HepG2 (cell line): ENCODE data around the gene MTF1. TPM values are rescaled to one million over a fixed set of nuclear protein-coding genes. Genes with fewer than 3 reads are reported as not detected.

ENCODE experiments used
- ATAC-seq: fragments of 200-7000 bp; cut with Tn5 transposase; 3 replicates; pipeline ENCODE4 v1.9.1; 2020; ENCODE audit warnings: mild to moderate bottlenecking, moderate library complexity
- BruUV-seq: library from RNA; stranded (reverse); fragments of 400-500 nt; replicated peaks from 2 replicates; lab custom pipeline; 2021; lab: Mats Ljungman, UMichigan
- CTCF ChIA-PET: fragments of 300-600 bp; formaldehyde crosslinking; extraction: SDS; loops from one replicate; lab custom pipeline; 2021; ENCODE audit warnings: low total read pairs, inconsistent platforms, low intra/inter-chr PET ratio; lab: Yijun Ruan, JAX
- POLR2A ChIA-PET: fragments of 350-600 bp; sonication (Branson Sonifier 250); formaldehyde crosslinking; loops from one replicate; lab custom pipeline; 2020; ENCODE audit warnings: antibody characterized with exemption, inconsistent platforms; lab: Yijun Ruan, JAX
- DNase-seq: peaks from one replicate; pipeline ENCODE4 v3.0.0-alpha.2; 2015; ENCODE audit warnings: low spot score
- FAIRE-seq: peaks from 3 replicates; lab custom pipeline; 2011; peaks lifted over from hg19 to GRCh38; lab: Jason Lieb, UNC
- H2AFZ ChIP-seq: one replicate; pipeline ENCODE4 v1.6.1; 2011; ENCODE audit warnings: low read length, inconsistent platforms
- H3K27ac ChIP-seq: fragments of 300-600 bp; 3 replicates; pipeline ENCODE4 v1.8.0; 2011; ENCODE audit warnings: mixed run types, mild to moderate bottlenecking, mixed read lengths, low read length, inconsistent platforms; ENCODE audit not compliant: insufficient read depth; ENCODE audit errors: extremely low read length
- H3K27me3 ChIP-seq, 2 experiments: fragments of 200-600 bp in 1 of 2; 2 replicates in 1 of 2; 3 replicates in 1 of 2; pipeline versions ENCODE4 v1.6.0 to v1.8.0; 2011; ENCODE audit warnings: low read length in 2 of 2, mild to moderate bottlenecking in 2 of 2, moderate library complexity in 2 of 2, inconsistent platforms in 1 of 2; ENCODE audit not compliant: insufficient read depth in 2 of 2, control insufficient read depth in 1 of 2
- H3K36me3 ChIP-seq, 2 experiments: fragments of 200-600 bp in 1 of 2; replicated peaks in 1 of 2; 2 replicates in 1 of 2; 3 replicates in 1 of 2; pipeline versions ENCODE4 v1.5.1 to v1.8.0; 2011; ENCODE audit warnings: low read length in 2 of 2, inconsistent platforms in 1 of 2; ENCODE audit not compliant: insufficient read depth in 2 of 2, control insufficient read depth in 1 of 2
- H3K4me1 ChIP-seq: 2 replicates; pipeline ENCODE4 v1.5.1; 2012; ENCODE audit warnings: low read length, inconsistent platforms; ENCODE audit not compliant: insufficient read depth
- H3K4me2 ChIP-seq: 2 replicates; pipeline ENCODE4 v1.6.0; 2011; ENCODE audit warnings: low read depth, low read length, inconsistent platforms
- H3K4me3 ChIP-seq, 3 experiments: fragments of 200-600 bp in 1 of 3; sonication (generic), shearing (Covaris generic) in 1 of 3; replicated peaks in 1 of 3; 2 replicates each; pipeline ENCODE4 v1.5.1; 2011 to 2016; ENCODE audit warnings: low read length in 3 of 3, inconsistent platforms in 2 of 3, low read depth in 2 of 3, mild to moderate bottlenecking in 2 of 3, control low read depth in 1 of 3, mixed read lengths in 1 of 3; ENCODE audit not compliant: insufficient read depth in 1 of 3
- H3K79me2 ChIP-seq: one replicate; pipeline ENCODE4 v1.6.1; 2011; ENCODE audit warnings: low read length, inconsistent platforms; ENCODE audit not compliant: insufficient read depth
- H3K9ac ChIP-seq: 2 replicates; pipeline ENCODE4 v1.6.0; 2011; ENCODE audit warnings: mild to moderate bottlenecking, low read depth, low read length, inconsistent platforms; ENCODE audit not compliant: insufficient read depth
- H3K9me3 ChIP-seq: 2 replicates; pipeline ENCODE4 v1.5.1; 2012; ENCODE audit warnings: mild to moderate bottlenecking, low read length
- H4K20me1 ChIP-seq: 2 replicates; pipeline ENCODE4 v1.6.0; 2011; ENCODE audit warnings: inconsistent platforms, mild to moderate bottlenecking, low read length, moderate library complexity; ENCODE audit not compliant: insufficient read depth
- ARNT2 ChIP-seq: sonication (generic); formaldehyde crosslinking; IDR thresholded peaks from 2 replicates; pipeline ENCODE4 v1.8.0; 2022; ENCODE audit warnings: mild to moderate bottlenecking, low read depth, missing genetic modification reagents, moderate library complexity
- HNF4A ChIP-seq: sonication (generic); formaldehyde crosslinking; IDR thresholded peaks from 2 replicates; pipeline ENCODE4 v1.4.0; 2020; ENCODE audit warnings: missing genetic modification reagents
- MED1 ChIP-seq: sonication (generic); formaldehyde crosslinking; IDR thresholded peaks from 2 replicates; pipeline ENCODE4 v1.4.0; 2020; ENCODE audit warnings: missing genetic modification reagents
- PATZ1 ChIP-seq: sonication (generic); formaldehyde crosslinking; IDR thresholded peaks from 2 replicates; pipeline ENCODE4 v1.4.0; 2020; ENCODE audit warnings: missing genetic modification reagents
- RARA ChIP-seq: IDR thresholded peaks from 2 replicates; pipeline ENCODE4 v1.6.1; 2016; ENCODE audit warnings: missing genetic modification reagents, missing compliant biosample characterization
- SALL2 ChIP-seq: sonication (generic); formaldehyde crosslinking; IDR thresholded peaks from 2 replicates; pipeline ENCODE4 v1.8.1; 2023; ENCODE audit warnings: mild to moderate bottlenecking, missing genetic modification reagents, inconsistent platforms
- SMAD1 ChIP-seq: sonication (generic); formaldehyde crosslinking; IDR thresholded peaks from 2 replicates; pipeline ENCODE4 v1.4.0; 2020; ENCODE audit warnings: missing genetic modification reagents, low read depth, mild to moderate bottlenecking, borderline replicate concordance
- ZBTB21 ChIP-seq: sonication (generic); formaldehyde crosslinking; IDR thresholded peaks from 2 replicates; pipeline ENCODE4 v1.4.0; 2020; ENCODE audit warnings: missing genetic modification reagents
- ZMYM3 ChIP-seq: sonication (generic); formaldehyde crosslinking; IDR thresholded peaks from 2 replicates; pipeline ENCODE4 v1.5.1; 2020; ENCODE audit warnings: mild to moderate bottlenecking, missing genetic modification reagents
- ZMYM4 ChIP-seq: sonication (generic); formaldehyde crosslinking; IDR thresholded peaks from 2 replicates; pipeline ENCODE4 v1.8.1; 2023; ENCODE audit warnings: mild to moderate bottlenecking, missing genetic modification reagents
- ZNF20 ChIP-seq: sonication (generic); formaldehyde crosslinking; IDR thresholded peaks from 2 replicates; pipeline ENCODE4 v1.4.0; 2020; ENCODE audit warnings: mild to moderate bottlenecking, moderate library complexity, missing genetic modification reagents
- ZNF274 ChIP-seq: sonication (generic); formaldehyde crosslinking; IDR thresholded peaks from 2 replicates; pipeline ENCODE4 v1.5.1; 2020; ENCODE audit warnings: mild to moderate bottlenecking, missing genetic modification reagents
- whole genome bisulfite sequencing: methylation state at CpG from one replicate; pipeline ENCODE4 v1.1.6; 2017; ENCODE audit warnings: low lambda C conversion rate; 5-methylcytosine and 5-hydroxymethylcytosine counted together
- in situ Hi-C: cut with HindIII; loops from 2 replicates; pipeline ENCODE4 v1.10.0; 2017; ENCODE audit warnings: low pct_unique_long_range_greater_than_20kb; ENCODE audit not compliant: extremely low pct_ligation_motif_present
- intact Hi-C: fragments of 100-400 bp; cut with micrococcal nuclease; formaldehyde crosslinking; loops from one replicate; pipeline ENCODE4 v1.10.0; 2022; ENCODE audit not compliant: unreplicated experiment
- polyA plus RNA-seq, 8 experiments: library from polyadenylated mRNA; depleted of rRNA in 3 of 8; stranded (reverse) in 7 of 8; unstranded in 1 of 8; fragments of >200 nt; fragmentation: Illumina TruSeq in 4 of 8; extraction: Trizol in 4 of 8; gene quantifications; 2 replicates each; pipeline versions ENCODE4 v1.2.1 to v1.2.3, GENCODE V29; 2011 to 2016; ENCODE audit warnings: low read depth in 4 of 8, missing spikeins in 1 of 8, mixed read lengths in 1 of 8; ENCODE audit not compliant: insufficient read depth in 1 of 8
- total RNA-seq, 5 experiments: library from RNA; depleted of rRNA; stranded (reverse); fragments of >200 nt; fragmentation: Illumina TruSeq; extraction: Trizol; gene quantifications; 2 replicates each; pipeline ENCODE4 v1.2.3, GENCODE V29; 2016; ENCODE audit warnings: low read depth in 1 of 5
- TF ChIP-seq, protein P1 (sequence below): sonication (generic); formaldehyde crosslinking; IDR thresholded peaks from 2 replicates; pipeline ENCODE4 v1.4.0; 2020; ENCODE audit warnings: mild to moderate bottlenecking, missing genetic modification reagents, borderline replicate concordance

The MTF1 gene
- total and polyA plus RNA-seq, 2 of the 13 experiments (the other 11 are each of a cell fraction or from before 2014, with no cell fraction given), result 2.4 to 3.3 TPM

- intact Hi-C loops, result loop anchor here (10.0 kb wide), 1 partner anchor 68 kb away; no protein-coding TSS in a partner anchor
- in situ Hi-C loops, result no loop called here
- 73% methylated on average over 7 of the region's 36 CpGs for WGBS
- H3K79me2 ChIP-seq, result peaks cover 7% of the 10 kb centered on the region
- peaks cover 24% of the 10 kb centered on the region for H3K4me1 ChIP-seq
- no peaks in the 10 kb centered on the region; the same call in 1 of the 2 replicates for H4K20me1 ChIP-seq
- POLR2A ChIA-PET, result no interaction called here
- no TSS peak for BruUV-seq
- DNase-seq (no peak), ATAC-seq (peak; percentile 53), FAIRE-seq (no peak)
- H3K27me3 ChIP-seq, result peaks cover 0 to 14% of the 10 kb centered on the region in 2 experiments; a peak in 3 of 5 replicates
- CTCF ChIA-PET, result no interaction called here
- H3K9ac ChIP-seq, result no peak overlapping the region
- no peak overlapping the region for H2AFZ ChIP-seq
- H3K27ac ChIP-seq, result no peak overlapping the region
- peaks cover 4 to 16% of the 10 kb centered on the region in 2 experiments; a peak in 3 of 5 replicates for H3K36me3 ChIP-seq
- no peaks in the 10 kb centered on the region for H3K9me3 ChIP-seq
- H3K4me3 ChIP-seq, result peak overlapping the region; percentile 45 to 81 (median 74); a peak in 4 of 6 replicates
- H3K4me2 ChIP-seq, result peak overlapping the region; percentile 77; the same call in 1 of the 2 replicates
- TF ChIP-seq ZNF274 (CRISPR knock-in tag) (0 out of 2 replicates have a peak, but pooled peaks have one; percentile 5), ZNF20 (CRISPR knock-in tag) (no peak), ARNT2 (0 out of 2 replicates have a peak, but pooled peaks have one; percentile 2), ZMYM3 (CRISPR knock-in tag) (peak; percentile 49; the same call in 1 of the 2 replicates), PATZ1 (peak; percentile 25; the same call in 1 of the 2 replicates), RARA (peak; percentile 7; the same call in 1 of the 2 replicates), SMAD1 (CRISPR knock-in tag) (0 out of 2 replicates have a peak, but pooled peaks have one; percentile 9), HNF4A (CRISPR knock-in tag) (no peak), ZMYM4 (CRISPR knock-in tag) (0 out of 2 replicates have a peak, but pooled peaks have one; percentile 3), SALL2 (CRISPR knock-in tag) (0 out of 2 replicates have a peak, but pooled peaks have one; percentile 4), ZBTB21 (no peak), MED1 (no peak)
- TF ChIP-seq, protein P1, sequence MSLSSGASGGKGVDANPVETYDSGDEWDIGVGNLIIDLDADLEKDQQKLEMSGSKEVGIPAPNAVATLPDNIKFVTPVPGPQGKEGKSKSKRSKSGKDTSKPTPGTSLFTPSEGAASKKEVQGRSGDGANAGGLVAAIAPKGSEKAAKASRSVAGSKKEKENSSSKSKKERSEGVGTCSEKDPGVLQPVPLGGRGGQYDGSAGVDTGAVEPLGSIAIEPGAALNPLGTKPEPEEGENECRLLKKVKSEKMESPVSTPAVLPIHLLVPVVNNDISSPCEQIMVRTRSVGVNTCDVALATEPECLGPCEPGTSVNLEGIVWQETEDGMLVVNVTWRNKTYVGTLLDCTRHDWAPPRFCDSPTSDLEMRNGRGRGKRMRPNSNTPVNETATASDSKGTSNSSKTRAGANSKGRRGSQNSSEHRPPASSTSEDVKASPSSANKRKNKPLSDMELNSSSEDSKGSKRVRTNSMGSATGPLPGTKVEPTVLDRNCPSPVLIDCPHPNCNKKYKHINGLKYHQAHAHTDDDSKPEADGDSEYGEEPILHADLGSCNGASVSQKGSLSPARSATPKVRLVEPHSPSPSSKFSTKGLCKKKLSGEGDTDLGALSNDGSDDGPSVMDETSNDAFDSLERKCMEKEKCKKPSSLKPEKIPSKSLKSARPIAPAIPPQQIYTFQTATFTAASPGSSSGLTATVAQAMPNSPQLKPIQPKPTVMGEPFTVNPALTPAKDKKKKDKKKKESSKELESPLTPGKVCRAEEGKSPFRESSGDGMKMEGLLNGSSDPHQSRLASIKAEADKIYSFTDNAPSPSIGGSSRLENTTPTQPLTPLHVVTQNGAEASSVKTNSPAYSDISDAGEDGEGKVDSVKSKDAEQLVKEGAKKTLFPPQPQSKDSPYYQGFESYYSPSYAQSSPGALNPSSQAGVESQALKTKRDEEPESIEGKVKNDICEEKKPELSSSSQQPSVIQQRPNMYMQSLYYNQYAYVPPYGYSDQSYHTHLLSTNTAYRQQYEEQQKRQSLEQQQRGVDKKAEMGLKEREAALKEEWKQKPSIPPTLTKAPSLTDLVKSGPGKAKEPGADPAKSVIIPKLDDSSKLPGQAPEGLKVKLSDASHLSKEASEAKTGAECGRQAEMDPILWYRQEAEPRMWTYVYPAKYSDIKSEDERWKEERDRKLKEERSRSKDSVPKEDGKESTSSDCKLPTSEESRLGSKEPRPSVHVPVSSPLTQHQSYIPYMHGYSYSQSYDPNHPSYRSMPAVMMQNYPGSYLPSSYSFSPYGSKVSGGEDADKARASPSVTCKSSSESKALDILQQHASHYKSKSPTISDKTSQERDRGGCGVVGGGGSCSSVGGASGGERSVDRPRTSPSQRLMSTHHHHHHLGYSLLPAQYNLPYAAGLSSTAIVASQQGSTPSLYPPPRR (CRISPR knock-in tag), result 0 out of 2 replicates have a peak, but pooled peaks have one; percentile 21
These were observed 66.3 kb downstream of the MTF1 start for GRCh38 chr1:37792943-37793686.
